Limb (tissue), 2 donors: Measurements from ENCODE around the gene DNAJC4.
A peak's percentile ranks its signal among the peaks of the same experiment; 100 is the strongest.

ENCODE experiments used
- DNase-seq, 2 donors: peaks; one replicate each; pipeline ENCODE4 v3.0.0-alpha.2; 2016; ENCODE audit errors: extremely low spot score in 2 of 2

DNAJC4 gene

GRCh38 chr11:64230171-64230984, at the start of gene DNAJC4:
Gene DNAJC4, plus strand, starts transcription at chr11:64230548. Its CDS starts 307 bp downstream, at chr11:64230855.
- peak; percentile 90 to 94 for DNase-seq

GRCh38 chr11:64180891-64181290, 49.5 kb upstream of the DNAJC4 start:
- no peak for DNase-seq

- peak; percentile 80 to 85 for DNase-seq
These were observed 48.6 kb upstream of the DNAJC4 start for GRCh38 chr11:64181506-64182411.

GRCh38 chr11:64183890-64184289, 46.5 kb upstream of the DNAJC4 start:
- DNase-seq, result no peak

GRCh38 chr11:64185175-64185692, 45.1 kb upstream of the DNAJC4 start:
- no peak for DNase-seq

- DNase-seq, result peak; percentile 99 to 100
These were observed 44.5 kb upstream of the DNAJC4 start, which contains the start of gene STIP1 for GRCh38 chr11:64185693-64186491. Gene STIP1, plus strand, starts transcription at chr11:64186171. Its CDS starts 91 bp downstream, at chr11:64186262.

GRCh38 chr11:64186492-64187165, 43.7 kb upstream of the DNAJC4 start:
- peak; percentile 10 to 49 for DNase-seq

GRCh38 chr11:64192434-64192833, 37.9 kb upstream of the DNAJC4 start:
- no peak for DNase-seq

GRCh38 chr11:64196626-64197025, 33.7 kb upstream of the DNAJC4 start:
- no peak for DNase-seq

- DNase-seq, result no peak
These were observed 31.8 kb upstream of the DNAJC4 start for GRCh38 chr11:64198511-64198910.

GRCh38 chr11:64201543-64201942, 28.8 kb upstream of the DNAJC4 start:
- DNase-seq, result no peak

- DNase-seq, result no peak
These were observed 27.4 kb upstream of the DNAJC4 start for GRCh38 chr11:64202992-64203391.

- DNase-seq, result no peak
These were observed 26.8 kb upstream of the DNAJC4 start for GRCh38 chr11:64203421-64204079.

GRCh38 chr11:64204080-64204440, 26.3 kb upstream of the DNAJC4 start:
- no peak for DNase-seq

- peak; percentile 82 to 85 for DNase-seq
These were observed 25.8 kb upstream of the DNAJC4 start for GRCh38 chr11:64204464-64204989.

- DNase-seq, result peak in 1 of 2 donors; percentile 35
These were observed 23.7 kb upstream of the DNAJC4 start, which contains the start of gene FERMT3 for GRCh38 chr11:64206457-64207255. Gene FERMT3, plus strand, starts transcription at chr11:64206721. Its CDS starts 644 bp downstream, at chr11:64207365.

GRCh38 chr11:64207256-64208085, 22.9 kb upstream of the DNAJC4 start:
- DNase-seq, result peak; percentile 52 to 59
